HG03103 (cell line): ENCODE data around the gene COMMD6.

Experiments
- ATAC-seq: cut with Tn5 transposase; IDR thresholded peaks from one replicate; pipeline ENCODE4 v1.9.1; 2021; ENCODE audit warnings: low read depth; ENCODE audit not compliant: unreplicated experiment

COMMD6 gene

GRCh38 chr13:75533861-75534260 lies 3.8 kb downstream of the COMMD6 start:
- no peak for ATAC-seq

DNA sequence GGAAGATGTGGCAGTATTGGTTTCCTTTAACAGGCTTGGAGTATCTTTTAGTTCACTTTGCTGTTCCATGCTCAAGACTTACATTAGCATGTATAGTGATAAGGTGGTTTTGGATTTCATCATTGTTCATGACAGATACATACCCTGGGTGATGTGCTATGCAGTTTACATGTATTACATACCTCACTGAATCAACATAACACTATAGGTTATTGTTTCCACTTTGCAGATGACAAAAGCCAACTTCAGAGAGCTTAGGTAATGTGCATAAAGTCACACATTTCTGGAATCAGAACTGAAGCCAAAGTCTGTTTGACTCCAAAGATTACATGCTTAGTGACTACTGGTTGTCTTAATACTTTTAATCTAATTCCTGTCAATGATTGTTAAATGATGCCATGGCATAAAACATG lies 7.1 kb downstream of the COMMD6 start:
- ATAC-seq: no peak

- no peak for ATAC-seq
These were observed 15.7 kb downstream of the COMMD6 start for GRCh38 chr13:75521956-75522355.

GRCh38 chr13:75518439-75519088 lies 19.1 kb downstream of the COMMD6 start:
- no peak for ATAC-seq

GRCh38 chr13:75514080-75514995 lies 23.3 kb downstream of the COMMD6 start:
- no peak for ATAC-seq

DNA sequence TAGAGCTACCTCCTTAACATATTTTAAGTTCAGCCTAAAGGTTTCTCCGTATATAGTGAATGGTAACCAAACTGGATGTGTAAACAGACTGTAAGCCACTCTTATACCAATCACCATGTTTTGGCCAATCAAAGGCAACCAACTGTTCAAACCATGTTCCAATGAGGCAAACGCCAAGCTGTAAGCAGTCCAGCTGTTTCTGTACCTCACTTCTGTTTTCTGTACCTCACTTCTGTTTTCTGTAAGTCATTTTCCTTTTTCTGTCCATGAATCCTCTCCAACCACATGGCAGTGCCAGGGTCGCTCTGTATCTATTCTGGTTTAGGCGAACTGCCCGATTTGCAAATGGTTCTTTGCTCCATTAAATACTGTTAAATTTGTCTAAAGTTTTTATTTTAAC lies 24.4 kb downstream of the COMMD6 start:
- no peak for ATAC-seq

- peak; percentile 86 for ATAC-seq
These were observed 25.4 kb downstream of the COMMD6 start for GRCh38 chr13:75512253-75512652.

- ATAC-seq: no peak
These were observed 26.5 kb downstream of the COMMD6 start for GRCh38 chr13:75511051-75511625.

GRCh38 chr13:75508002-75508548 lies 29.6 kb downstream of the COMMD6 start:
- no peak for ATAC-seq

DNA sequence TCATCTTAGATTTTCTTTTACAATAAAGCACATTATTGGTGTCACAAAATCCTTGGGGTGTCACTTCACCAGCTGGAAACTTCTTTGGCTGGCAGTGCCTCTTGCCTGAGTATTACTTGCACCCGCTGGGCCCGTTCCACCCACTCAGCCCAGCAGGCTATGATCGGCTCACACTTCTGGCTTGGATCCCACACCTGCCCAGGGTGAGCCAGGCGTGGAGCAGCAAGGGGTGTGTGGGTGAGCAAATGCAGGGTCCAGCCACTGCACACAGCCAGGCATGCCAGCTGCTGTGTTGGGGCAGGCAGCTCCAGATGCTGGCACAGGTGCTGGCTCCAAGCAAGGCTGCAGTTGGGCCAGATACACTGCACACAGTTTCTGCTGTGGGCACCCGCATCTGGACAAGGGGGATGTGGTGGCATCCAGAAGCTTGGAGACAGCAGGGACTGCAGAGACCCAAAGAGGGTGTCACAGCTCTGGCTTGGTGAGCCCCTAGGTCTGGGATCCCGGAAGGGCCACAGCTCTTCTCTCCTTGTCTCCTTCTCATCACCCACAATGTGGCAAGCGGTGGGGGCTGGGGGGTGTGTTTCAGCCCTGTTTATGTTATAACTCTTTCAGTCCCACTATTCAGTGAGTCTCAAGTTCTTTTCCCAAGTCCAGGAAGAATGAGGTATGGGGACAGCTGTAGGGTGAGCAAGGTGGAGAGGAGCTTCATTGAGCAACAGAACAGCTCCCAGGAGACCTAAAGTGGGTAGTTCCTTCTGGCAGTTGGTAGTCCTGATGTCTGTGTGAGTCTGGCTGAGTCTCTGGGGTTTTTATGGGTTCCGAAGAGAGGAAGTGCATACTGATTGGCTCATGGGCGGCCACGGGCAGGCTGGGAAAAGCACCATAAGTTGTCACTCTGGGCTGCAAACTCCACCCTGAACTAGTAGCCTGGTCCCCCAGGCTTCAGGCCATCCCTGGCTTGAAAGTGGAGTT lies 30.3 kb downstream of the COMMD6 start:
- no peak for ATAC-seq

DNA sequence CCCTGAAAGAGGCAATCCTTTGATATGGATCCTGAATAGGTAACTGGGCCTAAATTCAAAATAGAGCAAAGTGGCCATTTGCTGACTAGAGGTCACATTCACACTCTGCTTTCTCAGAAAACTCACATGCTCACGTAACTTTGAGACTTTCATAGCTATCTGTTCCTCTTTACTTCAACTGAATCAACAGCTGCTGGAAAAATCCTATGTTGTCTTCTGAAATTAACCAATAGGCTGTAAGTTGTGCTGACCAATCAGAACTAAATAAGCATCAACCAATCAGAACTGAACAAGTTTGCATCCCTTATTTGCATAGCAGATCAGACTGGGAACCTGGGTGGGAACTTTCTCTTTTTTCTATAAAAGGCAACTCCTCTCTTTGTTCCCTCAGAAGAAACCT lies 31.6 kb downstream of the COMMD6 start:
- ATAC-seq: no peak

DNA sequence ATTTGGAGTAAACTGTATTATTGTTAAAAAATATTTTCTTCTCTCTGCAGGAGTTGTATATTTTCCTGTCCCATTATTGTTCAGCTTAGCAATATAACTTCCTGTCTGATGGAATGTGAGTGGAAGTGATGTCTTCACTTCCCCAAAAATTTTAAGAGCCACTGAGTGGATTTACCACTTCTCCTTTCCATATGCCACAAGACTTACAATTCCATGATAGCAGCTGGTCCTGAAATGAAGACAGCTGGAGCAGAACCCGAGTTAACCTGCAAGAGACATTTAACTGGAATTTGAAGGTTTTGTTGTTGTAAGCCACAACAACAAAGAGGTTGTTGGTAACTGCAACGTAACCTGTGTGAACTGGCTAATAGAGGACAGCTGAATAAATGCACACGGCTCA lies 32.3 kb downstream of the COMMD6 start:
- no peak for ATAC-seq

GRCh38 chr13:75495938-75496337 lies 41.7 kb downstream of the COMMD6 start:
- no peak for ATAC-seq

GRCh38 chr13:75494491-75494890 lies 43.1 kb downstream of the COMMD6 start:
- no peak for ATAC-seq

DNA sequence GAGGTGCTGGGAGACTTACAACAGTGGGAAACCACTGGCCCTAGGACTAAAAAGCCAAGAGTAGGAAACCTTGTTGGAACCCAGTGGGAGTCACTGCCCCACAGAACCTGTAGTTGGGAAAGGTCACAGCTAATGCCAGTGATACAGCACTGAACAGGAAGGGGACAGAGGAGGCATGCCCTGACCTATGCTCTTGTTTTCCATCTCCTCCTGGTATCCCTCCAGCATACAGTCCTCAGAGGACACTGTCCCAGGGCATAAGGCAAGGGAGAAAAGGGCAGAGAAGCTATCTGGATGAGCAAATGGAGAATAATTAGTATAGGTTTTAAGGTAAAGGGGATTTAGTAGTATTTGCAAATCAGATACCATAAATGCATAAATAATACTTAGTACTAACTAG lies 44.5 kb downstream of the COMMD6 start:
- ATAC-seq: no peak

DNA sequence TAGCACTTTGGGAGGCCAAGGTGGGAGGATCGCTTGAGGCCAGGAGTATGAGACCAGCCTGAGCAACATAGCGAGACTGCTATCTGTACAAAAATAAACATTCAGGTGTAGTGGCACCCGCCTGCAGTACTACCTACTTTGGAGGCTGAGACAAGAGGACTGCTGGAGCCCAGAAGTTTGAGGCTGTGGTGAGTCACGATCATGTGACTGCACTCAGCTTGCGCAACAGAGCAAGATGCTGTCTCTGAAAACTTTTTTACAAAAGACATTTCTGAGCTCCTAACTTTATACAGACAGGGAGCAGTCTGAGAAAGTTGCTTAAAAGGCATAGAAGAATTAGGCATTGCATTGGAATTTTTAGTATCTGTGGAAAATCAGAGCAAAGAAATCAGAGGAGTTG lies 45.3 kb downstream of the COMMD6 start:
- no peak for ATAC-seq

GRCh38 chr13:75491376-75491775 lies 46.3 kb downstream of the COMMD6 start:
- no peak for ATAC-seq

DNA sequence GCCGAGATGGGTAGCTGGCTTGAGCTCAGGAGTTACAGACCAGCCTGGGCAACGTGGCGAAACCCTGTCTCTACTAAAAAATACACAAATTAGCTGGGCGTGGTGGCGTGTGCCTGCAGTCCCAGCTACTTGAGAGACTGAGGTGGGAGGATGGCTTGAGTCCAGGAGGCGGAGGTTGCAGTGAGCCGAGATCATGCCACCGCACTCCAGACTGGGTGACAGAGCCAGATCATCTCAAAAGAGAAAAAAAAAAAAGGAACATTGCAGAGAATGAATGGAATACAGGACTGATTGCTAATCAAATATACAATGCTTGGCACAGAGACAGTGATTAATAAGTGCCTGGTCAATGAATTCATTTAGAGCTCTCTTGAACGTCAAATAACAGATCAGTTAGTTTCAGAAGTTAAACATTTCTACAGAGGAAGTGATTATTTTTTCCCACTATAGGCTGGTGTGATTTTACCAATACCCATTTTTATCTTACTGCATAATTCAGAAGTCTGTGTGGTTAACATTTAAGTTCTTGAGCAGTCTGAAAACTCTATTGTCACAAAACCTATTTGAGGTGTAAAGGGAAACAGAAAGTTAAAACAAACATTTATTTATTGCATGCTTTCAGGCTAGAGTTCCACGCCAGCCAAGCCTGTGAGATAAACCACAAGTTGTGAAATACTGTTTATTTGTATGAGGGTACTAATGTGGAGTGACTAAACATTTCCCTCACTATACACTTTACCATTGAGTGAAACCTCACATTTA lies 48.0 kb downstream of the COMMD6 start:
- ATAC-seq: peak; percentile 79
